HG03460 (cell line): Measurements from ENCODE around the gene CATSPERD.

Experiments
- ATAC-seq: cut with Tn5 transposase; IDR thresholded peaks from one replicate; pipeline ENCODE4 v1.9.1; 2021; ENCODE audit not compliant: unreplicated experiment

Gene CATSPERD

GRCh38 chr19:5801796-5802619 lies 81.6 kb downstream of the CATSPERD start:
- no peak for ATAC-seq

GRCh38 chr19:5803441-5803751 lies 83.0 kb downstream of the CATSPERD start:
- ATAC-seq = no peak

- ATAC-seq = peak; percentile 64
Measured at GRCh38 chr19:5803752-5804515, 83.5 kb downstream of the CATSPERD start.

- ATAC-seq = no peak
Measured at GRCh38 chr19:5804516-5805461, 84.4 kb downstream of the CATSPERD start, which contains the start of gene NRTN. Gene NRTN (plus strand): TSS chr19:5805067. CDS start chr19:5824166, 19,099 bp downstream.

- ATAC-seq = no peak
Measured at GRCh38 chr19:5805462-5806132, 85.2 kb downstream of the CATSPERD start.

- no peak for ATAC-seq
Measured at GRCh38 chr19:5806133-5806489, 85.7 kb downstream of the CATSPERD start.

GRCh38 chr19:5806905-5807304 lies 86.5 kb downstream of the CATSPERD start:
- ATAC-seq = no peak

- ATAC-seq = no peak
Measured at GRCh38 chr19:5808120-5808816, 87.8 kb downstream of the CATSPERD start.

GRCh38 chr19:5809053-5809452 lies 88.6 kb downstream of the CATSPERD start:
- ATAC-seq = no peak

- no peak for ATAC-seq
Measured at GRCh38 chr19:5809469-5809868, 89.0 kb downstream of the CATSPERD start.

GRCh38 chr19:5811117-5811516 lies 90.7 kb downstream of the CATSPERD start:
- ATAC-seq = no peak

GRCh38 chr19:5814123-5814851 lies 93.8 kb downstream of the CATSPERD start:
- ATAC-seq = no peak

GRCh38 chr19:5814852-5815246 lies 94.4 kb downstream of the CATSPERD start:
- no peak for ATAC-seq

- ATAC-seq = no peak
Measured at GRCh38 chr19:5817218-5817617, 96.8 kb downstream of the CATSPERD start.

- no peak for ATAC-seq
Measured at GRCh38 chr19:5818594-5818993, 98.2 kb downstream of the CATSPERD start.

- no peak for ATAC-seq
Measured at GRCh38 chr19:5820785-5821184, 100.3 kb downstream of the CATSPERD start.

GRCh38 chr19:5821521-5822180 lies 101.2 kb downstream of the CATSPERD start:
- no peak for ATAC-seq

GRCh38 chr19:5822181-5822844 lies 101.9 kb downstream of the CATSPERD start:
- ATAC-seq = no peak
